ENCODE measurements around the gene CAMK2A.

The CAMK2A gene

DNA sequence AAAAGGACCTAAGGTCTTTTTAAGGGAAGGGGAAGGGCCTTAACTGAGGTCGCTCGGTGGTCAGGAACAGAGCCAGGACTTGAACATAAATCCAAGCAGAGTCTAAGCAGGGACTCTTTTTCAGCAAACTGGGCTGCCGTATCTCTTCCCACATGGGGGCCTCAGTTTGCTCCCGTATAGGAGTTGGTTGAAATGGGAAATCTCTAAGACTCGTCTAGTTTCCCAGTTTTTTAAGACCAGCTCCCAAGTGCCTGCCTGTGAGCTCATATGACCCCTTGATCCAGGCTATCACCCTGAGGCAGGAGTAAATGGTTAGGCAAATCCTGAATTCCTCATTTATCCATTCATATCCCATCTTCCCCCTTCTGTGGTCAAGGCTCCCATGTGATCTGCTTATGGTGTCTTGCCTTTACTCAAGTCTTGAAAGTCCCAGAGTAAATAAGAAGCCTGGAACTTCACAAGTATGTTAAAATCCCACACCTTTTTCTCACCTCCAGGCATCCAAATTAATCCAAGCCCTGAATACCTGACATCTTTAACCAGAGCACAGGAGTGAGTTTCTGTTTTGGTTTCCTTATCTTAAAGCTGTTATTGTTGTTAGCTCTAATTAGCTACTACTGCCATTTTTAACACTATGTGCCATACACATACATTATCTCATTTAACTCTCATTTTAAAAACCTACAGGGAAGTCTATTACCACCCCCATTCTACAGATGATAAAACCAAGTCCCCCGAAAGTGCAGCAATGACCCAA is 10.2 kb upstream of the CAMK2A start:
- DNase-seq = no peak

DNA sequence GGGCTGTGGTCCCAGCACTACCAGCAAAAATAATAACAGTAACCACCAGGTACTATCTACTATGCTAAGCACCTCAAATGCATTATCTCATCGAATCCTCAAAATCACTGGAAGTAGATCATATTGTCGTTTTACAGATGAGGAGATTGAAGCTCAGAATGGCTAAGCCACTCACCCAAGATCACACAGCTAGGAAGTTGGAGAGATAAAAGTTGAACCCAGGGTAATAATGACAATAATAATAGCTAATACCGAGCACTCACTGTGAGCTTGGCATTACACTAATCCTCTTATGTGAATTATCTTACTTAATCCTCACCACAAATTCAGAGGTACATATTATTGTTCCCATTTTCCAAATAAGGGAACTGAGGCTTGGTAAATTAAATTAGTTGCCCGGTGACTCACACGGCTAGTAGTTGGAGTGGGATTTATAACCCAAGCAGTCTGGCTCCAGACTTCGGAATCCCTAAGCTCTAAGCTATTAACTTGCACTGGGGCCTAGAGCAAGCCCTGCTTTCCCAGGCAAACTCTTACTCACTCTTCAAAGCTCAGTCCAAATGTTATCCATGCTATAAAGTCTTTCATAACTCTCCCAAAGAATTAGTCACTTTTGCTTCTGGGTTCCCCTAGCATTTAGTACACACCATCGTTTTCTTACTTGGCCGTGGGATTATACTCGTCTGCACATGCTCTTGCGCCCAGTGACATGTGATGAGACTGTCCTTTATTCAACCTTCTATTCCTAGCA is 9.3 kb upstream of the CAMK2A start:
- DNase-seq = no peak

DNA sequence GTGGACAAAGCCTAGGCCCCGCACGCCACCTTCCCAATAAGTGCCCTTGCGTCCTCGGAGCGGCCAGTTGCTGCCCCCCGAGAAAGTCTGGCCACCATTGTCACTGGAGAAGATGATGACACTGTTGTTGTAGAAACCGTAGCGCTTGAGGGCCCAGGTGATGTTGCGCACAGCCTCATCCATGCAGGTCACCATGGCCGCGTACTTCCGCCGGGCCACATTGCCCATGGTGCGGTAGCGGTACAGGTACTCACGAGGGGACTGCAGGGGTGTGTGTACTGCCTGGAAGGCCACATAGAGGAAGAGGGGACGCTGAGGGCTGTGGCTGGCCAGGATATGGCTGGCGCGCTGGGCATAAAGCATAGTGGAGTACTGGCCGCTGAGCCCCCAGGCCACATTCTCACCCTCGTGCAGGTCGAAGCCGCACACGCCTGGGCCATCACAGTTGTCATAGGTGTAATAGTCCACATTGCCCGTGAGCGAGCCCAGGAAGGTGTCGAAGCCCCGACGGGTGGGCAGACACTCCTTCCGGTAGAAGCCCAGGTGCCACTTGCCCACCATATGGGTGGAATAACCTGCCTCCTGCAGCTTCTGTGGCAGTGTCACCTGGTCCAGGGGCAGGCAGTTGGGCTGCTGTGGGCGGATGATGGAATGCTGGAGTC is 8.5 kb upstream of the CAMK2A start:
- DNase-seq = no peak

DNA sequence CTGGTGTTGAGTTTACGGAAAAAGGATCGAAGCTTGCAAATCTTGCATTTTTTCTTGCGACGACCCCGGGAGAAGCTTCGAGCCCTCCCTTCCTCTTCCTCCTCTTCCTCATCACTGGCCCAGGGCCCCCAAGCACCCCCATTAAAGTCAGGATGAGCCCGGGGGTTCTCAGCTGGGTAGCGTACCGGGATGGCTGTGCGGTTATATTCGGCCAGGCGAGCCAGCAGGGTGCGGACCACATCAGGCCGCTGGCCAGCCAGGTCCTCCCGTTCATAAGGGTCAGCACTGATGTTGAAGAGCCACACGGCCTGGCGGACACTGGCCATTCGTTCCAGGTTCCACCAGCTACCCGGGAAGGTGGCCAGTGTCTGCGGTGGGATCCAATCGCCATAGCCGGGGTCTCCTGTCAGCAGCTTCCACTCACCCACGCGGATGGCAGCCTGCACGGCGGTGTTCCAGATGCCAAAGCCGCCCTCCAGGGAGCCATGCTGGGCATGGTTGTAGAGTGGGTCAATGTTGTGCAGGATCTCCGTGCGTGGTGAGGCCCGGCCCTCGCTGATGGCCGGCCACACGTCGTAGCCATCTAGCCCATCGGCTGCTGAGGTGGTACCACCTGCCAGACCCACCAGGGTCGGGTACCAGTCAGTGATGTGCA is 7.8 kb upstream of the CAMK2A start:
- DNase-seq = no peak

DNA sequence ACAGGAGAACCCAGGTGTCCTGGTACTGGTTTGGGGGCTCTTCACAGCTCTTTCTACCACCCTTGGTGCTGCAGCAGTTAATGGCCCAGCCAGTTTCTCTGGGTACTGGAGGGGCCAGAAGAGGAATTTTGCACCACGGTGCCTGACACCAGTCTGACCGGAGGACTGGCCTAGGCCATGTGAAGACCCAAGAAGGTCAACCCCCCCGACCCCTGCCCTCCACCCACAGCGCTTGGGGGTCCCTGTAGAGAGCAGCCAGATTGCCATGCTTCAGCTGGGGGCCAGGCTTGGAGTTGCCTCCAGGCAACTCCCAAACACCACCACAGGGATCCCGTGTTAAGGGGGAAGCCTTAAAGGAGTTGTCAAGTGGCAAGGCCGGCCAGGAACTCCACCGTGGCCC is 6.9 kb upstream of the CAMK2A start:
- no peak for DNase-seq

DNA sequence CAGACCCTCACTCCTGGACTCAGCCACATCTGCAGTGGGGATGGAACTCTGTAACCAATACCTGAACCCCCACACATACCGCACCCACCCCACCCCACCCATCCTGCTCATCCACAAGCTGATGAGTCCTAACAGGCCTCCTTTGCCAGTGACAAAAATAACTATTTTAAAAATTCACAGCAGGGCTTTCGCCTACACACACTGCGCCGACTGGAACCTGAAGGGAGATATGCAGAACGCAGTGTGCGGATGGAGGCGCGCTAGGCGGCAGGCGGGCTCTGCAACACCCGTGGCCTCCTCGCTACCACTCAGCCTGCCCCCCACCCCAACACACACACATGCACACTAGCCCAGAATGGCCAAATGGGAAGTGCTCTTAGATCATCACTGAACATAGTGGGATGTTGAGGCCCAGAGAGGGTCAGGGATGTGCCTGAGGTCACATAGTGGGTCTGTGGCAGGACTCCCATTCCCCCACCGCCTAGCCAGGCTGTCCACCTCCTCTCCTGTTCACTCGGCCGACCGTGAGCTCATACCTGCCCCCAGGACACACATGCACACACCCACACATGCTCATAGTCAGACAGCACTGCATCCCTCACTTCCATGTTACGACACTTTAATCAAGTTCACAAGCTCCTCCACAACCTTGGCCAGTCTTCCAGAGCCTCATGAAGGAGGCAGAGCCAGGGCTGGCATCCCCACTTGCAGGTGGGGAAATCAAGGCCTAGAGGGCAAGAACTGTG is 6.3 kb upstream of the CAMK2A start:
- no peak for DNase-seq

DNA sequence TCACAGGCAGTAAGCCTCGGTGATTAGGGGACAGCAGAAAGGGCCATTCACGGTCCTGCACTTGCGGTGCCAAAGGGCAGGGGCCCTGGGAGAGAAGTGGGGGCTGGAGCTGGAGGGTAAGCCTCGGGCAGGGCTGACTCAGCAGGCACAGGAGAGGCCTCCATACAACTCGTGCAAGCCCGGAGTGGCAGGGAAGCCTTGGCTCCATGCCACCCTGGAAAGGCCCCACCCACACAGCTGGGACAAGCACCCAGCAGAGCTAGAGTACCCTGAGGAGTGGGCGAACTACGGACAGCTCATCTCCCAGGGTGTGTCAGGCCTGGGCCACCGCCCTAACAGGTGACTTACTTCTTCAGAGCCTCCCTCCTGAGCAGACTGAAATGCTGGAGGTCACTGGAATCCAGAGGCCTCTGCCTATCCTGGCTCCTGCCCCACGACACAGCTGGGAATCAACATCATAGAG is 5.6 kb upstream of the CAMK2A start:
- DNase-seq = no peak

DNA sequence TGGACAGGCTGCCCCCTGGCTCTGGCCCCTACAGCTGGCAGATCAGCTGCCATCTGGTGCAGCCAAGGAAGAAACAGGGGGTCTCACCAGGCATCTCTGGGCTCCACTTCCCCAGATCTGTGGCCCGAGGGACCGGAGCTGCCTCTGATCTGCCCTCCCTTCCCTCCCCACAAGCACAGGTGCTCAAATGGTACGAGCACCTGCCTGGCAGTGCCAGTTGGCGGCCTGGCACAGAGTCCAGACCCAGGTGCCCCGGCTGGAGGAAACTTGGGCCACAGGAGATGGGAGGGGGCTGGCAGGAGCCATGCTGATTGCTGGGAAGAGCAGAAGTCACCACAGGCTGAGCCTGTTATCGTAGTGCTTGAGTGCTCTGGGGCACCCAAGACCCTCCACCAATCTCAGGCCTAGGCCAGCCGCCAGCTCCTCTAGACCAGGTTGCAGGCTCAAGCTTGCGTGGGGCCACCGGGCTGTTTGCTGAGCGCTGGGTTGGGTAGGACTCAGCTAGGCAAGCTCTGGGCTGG is 5.0 kb upstream of the CAMK2A start:
- DNase-seq = no peak

DNA sequence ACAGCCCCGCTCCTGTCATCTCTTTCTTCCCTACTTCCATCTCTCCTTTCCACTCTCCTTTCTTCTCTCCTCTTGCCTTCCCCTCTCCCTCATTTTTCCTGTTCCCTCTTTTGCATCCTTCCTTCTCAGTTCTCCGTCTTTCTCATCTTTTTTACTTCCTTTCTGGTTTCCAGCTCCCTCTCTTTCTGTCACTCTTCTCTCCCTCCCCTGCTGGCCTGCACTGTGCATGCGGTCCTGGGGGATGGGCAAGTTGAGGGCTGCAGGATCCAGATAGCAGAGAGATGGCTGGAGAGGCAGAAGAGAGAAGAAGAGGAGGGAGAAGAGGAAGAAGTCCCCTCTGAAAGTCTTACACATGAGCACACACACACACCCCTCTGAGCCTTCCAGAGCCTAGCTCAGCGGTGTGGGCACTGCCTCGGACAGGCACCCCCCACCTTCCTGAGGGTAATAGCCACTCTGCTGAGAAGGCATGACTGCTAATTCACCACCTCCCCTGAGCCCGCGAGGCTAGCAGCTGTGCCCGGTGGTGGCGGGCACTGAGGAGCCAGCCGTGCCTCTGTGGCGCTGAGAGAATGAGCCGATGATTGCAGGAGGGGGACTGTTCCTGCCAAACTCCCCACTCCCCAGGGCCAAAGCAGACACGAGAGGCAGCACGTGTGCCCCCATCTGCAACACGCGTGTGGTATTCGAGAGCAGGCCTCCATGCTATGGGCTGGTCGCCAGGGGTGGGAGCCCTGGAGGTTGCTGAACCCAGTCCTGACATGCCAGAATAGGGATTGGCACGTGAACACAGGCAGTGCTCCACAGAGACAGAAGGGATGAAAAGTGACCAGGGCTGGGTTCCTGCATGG is 3.7 kb upstream of the CAMK2A start:
- DNase-seq = no peak

DNA sequence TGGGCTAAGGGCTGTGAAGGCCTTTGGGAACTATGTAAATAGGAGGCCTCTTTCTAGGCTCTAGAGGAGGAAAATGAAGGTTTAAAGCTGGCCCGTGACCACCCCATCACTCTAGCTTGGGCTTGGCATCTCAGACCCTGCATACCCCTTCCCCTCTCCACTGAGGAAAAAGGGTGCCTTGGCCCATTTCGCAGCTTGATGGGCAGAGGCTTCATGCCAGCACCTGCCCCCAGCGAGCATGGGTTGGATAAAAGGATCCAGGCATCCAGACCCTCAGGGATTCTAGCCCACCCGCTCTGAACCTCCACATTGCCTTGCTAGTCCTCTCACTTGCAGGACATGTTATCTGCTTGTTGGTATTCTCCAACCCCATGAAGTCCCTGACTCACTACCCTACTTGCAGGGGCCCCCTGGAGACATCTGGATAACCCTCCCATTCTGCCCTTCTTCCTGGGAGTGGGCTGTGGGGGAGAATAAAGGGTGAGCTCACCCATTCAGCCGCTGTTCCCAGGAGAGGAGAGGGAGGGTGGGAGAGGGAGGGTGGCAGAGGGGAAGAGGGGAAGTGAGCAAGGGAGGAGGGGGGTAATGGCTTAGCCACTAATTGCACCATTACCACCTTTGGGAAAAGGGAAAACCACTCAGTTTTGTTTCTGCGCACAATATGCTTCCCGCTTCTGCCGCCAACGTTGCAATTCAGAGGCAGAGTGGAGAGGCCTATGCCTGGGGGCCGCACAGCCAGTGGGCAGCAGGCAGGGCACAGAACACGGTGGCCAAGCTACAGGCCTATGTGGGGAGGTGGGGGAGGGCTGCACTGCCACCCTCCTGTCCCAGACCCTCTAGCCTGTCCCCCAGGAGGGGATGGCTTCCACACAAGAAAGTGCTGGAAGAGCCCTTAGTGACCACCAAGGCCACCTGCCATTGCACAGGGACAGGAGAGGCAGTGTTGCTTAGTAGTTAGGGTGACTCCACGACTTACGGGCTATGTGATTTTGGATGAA is 2.1 kb upstream of the CAMK2A start:
- no peak for DNase-seq

DNA sequence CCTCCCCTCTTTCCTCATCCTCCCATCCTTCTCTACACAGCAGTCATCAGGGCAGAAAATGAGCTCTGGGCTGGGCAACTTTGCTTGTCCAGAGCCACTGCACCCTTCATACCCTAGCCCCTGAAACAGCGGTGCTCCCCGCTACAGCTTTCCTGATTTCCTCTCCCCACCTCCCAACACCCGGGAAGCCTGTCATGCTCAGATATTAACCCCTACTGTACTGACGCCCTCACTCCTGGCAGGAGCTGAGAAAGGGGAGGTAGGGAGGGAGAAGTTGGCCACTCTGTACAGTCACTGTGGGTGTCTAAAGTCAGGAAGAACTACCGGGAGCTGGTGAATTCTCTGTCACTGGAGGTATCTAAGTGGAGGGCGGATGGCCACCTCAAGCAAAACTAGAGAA is 782 bp downstream of the CAMK2A start:
- no peak for DNase-seq

DNA sequence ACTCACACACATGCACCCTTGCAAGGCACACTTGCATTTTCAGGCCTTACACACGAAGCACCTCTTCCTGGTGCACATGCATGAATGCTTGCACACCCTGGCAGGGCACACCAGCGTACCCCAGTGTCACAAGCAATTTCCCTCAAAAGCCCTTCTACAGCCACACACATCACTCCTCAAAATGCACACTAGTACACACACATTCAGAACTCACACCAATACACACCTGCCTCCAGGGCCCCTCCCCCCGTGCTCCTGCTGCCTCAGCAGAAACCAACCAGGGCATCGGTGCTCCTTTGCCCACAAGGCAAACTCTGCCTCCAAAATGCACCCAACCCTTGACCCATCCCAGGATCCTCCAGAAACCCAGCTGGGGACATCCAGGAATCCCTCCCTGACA is 1.2 kb downstream of the CAMK2A start:
- DNase-seq = no peak

DNA sequence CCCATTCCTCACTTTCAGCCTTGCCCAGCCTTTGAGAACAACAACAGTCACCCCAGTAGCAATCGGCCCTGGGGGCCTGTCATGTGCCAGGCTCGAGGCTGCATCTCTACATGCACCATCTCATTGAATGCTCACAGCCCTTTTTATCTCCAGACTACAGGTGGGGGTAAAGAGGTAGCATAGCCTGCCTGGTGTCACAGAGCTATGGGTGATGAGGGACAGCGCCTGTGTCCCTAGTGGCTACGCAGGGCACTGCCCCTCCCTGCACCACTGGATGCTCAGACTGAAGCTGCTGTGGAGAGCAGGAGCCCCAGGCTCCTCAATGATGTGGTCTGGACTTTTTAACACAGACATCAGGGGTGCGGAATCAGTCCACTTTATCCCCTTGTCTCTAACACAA is 2.8 kb downstream of the CAMK2A start:
- DNase-seq = no peak

DNA sequence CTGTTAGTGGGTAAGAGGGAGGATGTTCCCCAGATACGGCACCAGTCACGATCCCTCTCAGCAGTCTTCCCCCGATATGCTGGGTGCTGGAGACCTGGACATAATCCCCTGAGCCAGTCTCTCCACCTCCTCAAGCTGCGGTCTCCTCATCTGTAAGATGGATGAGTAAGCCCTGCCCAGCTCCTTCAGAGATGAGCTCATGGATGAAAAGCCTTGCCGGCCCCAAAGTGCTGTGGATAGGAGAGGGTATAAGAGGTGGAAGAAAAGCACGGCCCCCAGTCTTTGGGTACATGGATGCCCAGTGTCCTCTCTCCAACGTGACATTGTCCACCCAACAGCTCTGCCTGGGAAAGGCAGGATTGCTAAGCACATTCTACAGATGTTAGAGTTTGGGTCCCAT is 4.5 kb downstream of the CAMK2A start:
- no peak for DNase-seq

DNA sequence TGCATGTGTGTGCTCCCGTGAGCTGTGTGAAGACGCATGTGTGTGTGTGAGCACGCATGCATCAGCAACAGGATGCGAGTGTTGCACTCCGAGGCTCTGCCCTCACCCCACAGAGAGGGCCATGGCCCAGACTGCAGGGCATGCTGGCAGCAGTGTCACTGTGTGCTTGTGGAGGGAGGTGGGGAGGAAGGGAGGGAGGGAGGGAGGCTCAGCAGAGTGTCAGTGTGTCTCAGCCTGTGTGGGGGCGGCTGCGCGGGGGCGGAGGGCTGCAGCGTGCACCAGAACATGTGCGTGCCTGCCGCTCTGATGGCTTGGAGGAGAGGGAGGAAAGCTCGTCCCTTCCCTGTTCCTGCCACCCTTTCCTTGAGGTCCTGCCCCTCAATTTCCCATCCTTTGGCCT is 5.3 kb downstream of the CAMK2A start:
- DNase-seq = no peak

DNA sequence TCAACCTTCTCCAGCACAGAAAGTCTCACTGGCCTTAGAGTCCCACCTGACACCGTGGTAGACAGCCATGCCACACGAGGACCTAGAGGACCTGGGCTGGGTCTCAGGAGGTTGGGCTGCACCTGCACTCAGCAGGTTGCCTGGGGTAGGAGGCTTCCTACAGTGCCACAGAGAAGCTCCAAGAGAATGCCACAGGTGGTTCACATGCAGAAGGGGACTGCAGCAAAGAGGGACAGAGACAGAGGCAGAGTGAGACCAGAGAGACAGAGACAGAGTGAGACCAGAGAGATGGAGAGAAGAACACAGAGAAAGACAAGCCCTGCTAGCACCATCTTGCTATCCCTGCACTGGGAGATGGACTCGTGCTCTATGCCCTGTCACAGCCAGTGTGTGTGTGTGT is 5.7 kb downstream of the CAMK2A start:
- no peak for DNase-seq

DNA sequence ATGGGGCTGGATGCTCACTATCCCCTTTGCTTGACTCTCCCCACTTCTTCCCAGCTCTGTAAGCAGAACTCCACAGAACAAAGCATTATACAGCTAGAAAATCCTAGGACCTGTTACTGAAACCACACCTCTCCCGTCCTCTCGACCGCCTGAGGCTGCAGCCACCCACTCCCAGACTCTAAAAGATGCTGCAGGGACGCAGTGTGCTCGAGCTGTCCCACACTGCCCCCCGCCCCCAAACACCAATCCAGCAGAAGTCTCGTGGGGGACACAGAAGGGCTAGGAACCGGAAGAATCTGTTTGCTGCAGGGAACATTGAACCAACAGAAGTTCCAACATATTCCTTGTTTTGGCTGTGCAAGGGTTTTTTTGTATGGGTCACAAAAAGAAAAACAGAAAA is 7.6 kb downstream of the CAMK2A start:
- no peak for DNase-seq

DNA sequence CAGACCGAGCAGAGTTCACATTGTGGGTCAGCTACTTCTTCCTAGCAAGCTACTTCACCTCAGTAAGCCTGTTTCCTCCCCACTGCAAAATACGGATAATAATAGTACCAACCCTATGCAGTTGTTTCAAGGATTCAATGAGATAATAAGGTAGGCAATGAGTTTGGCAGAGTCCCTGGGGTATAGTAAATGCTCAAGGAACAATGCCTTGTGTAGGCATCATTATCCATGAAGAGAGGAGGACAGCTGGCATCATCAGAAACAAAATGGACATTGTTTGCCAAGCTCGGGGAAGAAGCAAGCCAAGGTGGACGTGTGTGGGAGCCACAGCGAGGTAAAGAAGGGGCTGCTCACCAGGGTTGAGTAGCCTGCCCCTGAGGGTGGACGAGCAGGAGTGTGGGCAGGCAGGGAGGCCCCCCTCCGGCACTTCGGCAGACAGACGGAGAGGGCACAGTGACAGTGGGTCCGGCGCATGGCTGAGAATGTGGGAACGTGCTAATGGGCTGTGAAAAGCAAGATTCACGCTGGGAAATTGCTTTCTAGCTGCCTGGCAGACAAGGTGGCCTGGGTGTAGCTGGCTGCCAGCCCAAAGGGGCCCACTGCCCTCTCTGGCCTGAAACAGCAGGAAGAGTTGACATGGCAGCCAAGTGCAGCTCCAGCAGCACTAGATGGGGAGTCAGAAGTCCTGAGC is 10.1 kb downstream of the CAMK2A start:
- no peak for DNase-seq

DNA sequence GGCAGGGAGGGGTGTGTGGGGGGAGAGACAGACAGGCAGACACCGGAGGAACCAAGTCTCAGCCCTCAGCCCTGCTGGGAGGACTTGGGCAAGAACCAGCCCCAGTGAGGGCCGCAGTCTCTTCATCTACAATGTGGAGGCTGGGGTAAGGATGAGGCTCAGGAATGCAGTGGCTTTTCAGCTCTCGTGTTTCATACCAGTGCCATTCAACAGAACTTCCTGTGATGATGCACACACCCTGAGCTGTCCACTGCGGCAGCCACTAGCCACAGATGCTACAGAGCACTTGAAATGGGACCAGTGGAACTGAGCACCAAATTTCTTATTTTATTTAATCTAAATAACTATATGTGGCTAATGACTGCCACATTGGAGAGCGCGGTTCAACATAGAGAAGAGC is 10.7 kb downstream of the CAMK2A start:
- no peak for DNase-seq
